ENCODE measurements around the gene TNIK. TPM values are rescaled to one million over a fixed set of nuclear protein-coding genes. Genes with fewer than 3 reads are reported as not detected.

TNIK gene
- total and polyA plus RNA-seq, 2 of the 13 experiments (the other 11 are each of a cell fraction or from before 2014, with no cell fraction given): 0.15 to 0.22 TPM

GRCh38 chr3:171072432-171072831 lies 387.8 kb downstream of the TNIK start (continued):
- TF ChIP-seq AKNA (CRISPR knock-in tag; IDR thresholded peaks at IDR 0.05; ENCODE audit: borderline replicate concordance) (no peak), ZNF18 (CRISPR knock-in tag; IDR thresholded peaks at IDR 0.05; ENCODE audit: insufficient replicate concordance) (no peak), GTF3A (CRISPR knock-in tag; conservative IDR thresholded peaks at IDR 0.05) (no peak)

- FAIRE-seq (no peak), DNase-seq (ENCODE audit: low spot score) (peak; percentile 49), ATAC-seq (no peak)
- no peaks in the 10 kb centered on the region for H3K27me3 ChIP-seq (ENCODE audit: control insufficient read depth in 1 of 2, insufficient read depth in 2 of 2, low read length in 2 of 2)
- H3K27ac ChIP-seq (ENCODE audit: extremely low read length, insufficient read depth, low read length): no peak overlapping the region
- CTCF ChIA-PET (ENCODE audit: low intra/inter-chr PET ratio, low total read pairs): no interaction called here
- in situ Hi-C loops (cut with HindIII; ENCODE audit: extremely low pct_ligation_motif_present, low pct_unique_long_range_greater_than_20kb) (no loop called here), intact Hi-C loops (cut with micrococcal nuclease; ENCODE audit: unreplicated experiment) (no loop called here)
- H3K9me3 ChIP-seq (ENCODE audit: low read length): no peaks in the 10 kb centered on the region
- H2AFZ ChIP-seq (ENCODE audit: low read length): no peak overlapping the region
- no peaks in the 10 kb centered on the region for H3K79me2 ChIP-seq (ENCODE audit: insufficient read depth, low read length)
- BruUV-seq (replicated peaks): no TSS peak
- H4K20me1 ChIP-seq (ENCODE audit: insufficient read depth, low read length): no peaks in the 10 kb centered on the region
- POLR2A ChIA-PET: no interaction called here
- no peaks in the 10 kb centered on the region for H3K36me3 ChIP-seq (replicated peaks in 1 of 2; ENCODE audit: control insufficient read depth in 1 of 2, insufficient read depth in 2 of 2, low read length in 2 of 2)
- H3K4me3 ChIP-seq (replicated peaks in 1 of 3; ENCODE audit: insufficient read depth in 1 of 3, low read depth in 2 of 3, low read length in 3 of 3): no peak overlapping the region
- WGBS (ENCODE audit: low lambda C conversion rate): 70% methylated on average over 3 of the region's 3 CpGs
- no peak for TF ChIP-seq FOXO1 (CRISPR knock-in tag; IDR thresholded peaks at IDR 0.05)
- TF ChIP-seq SIN3B (IDR thresholded peaks at IDR 0.05; ENCODE audit: low read length): no peak
- no peak for TF ChIP-seq FOXA1 (IDR thresholded peaks at IDR 0.05)
- peak; percentile 10; the same call in 1 of the 2 replicates for TF ChIP-seq FOXA1 (CRISPR knock-in tag; IDR thresholded peaks at IDR 0.05)
- peak; percentile 53; the same call in 1 of the 2 replicates for TF ChIP-seq RARA (CRISPR knock-in tag; IDR thresholded peaks at IDR 0.05)
- peaks cover 22% of the 10 kb centered on the region for H3K4me1 ChIP-seq (ENCODE audit: insufficient read depth, low read length)
- no peak overlapping the region for H3K9ac ChIP-seq (ENCODE audit: insufficient read depth, low read depth, low read length)
- no peak overlapping the region for H3K4me2 ChIP-seq (ENCODE audit: low read depth, low read length)
These were observed 391.5 kb downstream of the TNIK start for GRCh38 chr3:171068658-171069057.

Measured in HepG2 (cell line).